BE2C (cell line): Measurements from ENCODE around the gene CDC5L.

Experiments
- DNase-seq: peaks from one replicate; pipeline ENCODE4 v3.0.0-alpha.2; 2020
- H3K27me3 ChIP-seq: fragments of 250-450 bp; sonication (Bioruptor Pico); 2 replicates; pipeline ENCODE4 v1.5.1; 2020; ENCODE audit warnings: mild to moderate bottlenecking
- H3K36me3 ChIP-seq: fragments of 250-450 bp; sonication (Bioruptor Pico); 2 replicates; pipeline ENCODE4 v1.5.1; 2020; ENCODE audit warnings: mild to moderate bottlenecking
- H3K4me1 ChIP-seq: fragments of 250-450 bp; sonication (Bioruptor Pico); 2 replicates; pipeline ENCODE4 v1.5.1; 2020
- H3K4me3 ChIP-seq: 2 replicates; pipeline ENCODE4 v1.5.1; 2011; ENCODE audit warnings: low read depth, low read length
- H3K9me3 ChIP-seq: fragments of 250-450 bp; sonication (Bioruptor Pico); 2 replicates; pipeline ENCODE4 v1.5.1; 2020
- TF ChIP-seq, protein P1 (sequence below): IDR thresholded peaks from 2 replicates; pipeline ENCODE4 v1.5.1; 2012; ENCODE audit warnings: mild to moderate bottlenecking, low read depth, low read length

CDC5L gene

DNA sequence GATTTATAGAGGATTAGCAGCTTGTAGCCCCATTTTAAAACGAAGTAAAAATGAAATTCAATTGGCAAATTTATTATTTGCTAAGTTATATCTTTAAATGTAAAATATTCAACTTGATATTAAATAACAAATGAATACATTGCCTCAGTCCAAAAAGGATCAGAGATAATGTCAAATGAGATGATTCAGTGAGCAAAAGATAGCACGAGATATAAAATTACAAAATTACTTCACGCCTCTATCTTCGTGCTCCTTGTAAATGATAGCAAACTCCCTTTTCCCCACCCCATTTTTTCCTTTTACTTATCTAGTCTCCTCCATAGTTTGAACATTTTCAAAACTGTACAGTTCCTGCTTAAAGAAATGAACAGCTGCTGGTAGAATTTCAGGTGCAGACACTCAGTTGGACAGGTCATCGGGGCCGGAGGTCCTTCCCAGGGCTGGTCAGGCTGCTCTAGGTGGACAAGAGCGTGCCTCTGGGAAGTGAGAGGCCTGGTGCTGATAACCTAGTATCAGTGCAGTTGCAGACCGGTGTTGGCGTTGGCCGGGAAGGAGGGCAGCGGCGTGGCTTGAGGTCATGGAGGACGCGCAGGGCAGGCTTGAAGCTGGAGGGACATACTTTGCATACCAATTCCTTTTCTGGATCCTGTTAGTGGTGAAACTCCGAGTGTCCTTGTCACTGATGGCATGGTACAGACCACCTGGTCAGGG is 83.9 kb downstream of the CDC5L start:
- H3K4me3 ChIP-seq = no peak overlapping the region
- TF ChIP-seq, protein P1, sequence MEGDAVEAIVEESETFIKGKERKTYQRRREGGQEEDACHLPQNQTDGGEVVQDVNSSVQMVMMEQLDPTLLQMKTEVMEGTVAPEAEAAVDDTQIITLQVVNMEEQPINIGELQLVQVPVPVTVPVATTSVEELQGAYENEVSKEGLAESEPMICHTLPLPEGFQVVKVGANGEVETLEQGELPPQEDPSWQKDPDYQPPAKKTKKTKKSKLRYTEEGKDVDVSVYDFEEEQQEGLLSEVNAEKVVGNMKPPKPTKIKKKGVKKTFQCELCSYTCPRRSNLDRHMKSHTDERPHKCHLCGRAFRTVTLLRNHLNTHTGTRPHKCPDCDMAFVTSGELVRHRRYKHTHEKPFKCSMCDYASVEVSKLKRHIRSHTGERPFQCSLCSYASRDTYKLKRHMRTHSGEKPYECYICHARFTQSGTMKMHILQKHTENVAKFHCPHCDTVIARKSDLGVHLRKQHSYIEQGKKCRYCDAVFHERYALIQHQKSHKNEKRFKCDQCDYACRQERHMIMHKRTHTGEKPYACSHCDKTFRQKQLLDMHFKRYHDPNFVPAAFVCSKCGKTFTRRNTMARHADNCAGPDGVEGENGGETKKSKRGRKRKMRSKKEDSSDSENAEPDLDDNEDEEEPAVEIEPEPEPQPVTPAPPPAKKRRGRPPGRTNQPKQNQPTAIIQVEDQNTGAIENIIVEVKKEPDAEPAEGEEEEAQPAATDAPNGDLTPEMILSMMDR = no peak
- H3K9me3 ChIP-seq = no peaks in the 10 kb centered on the region
- no peak for DNase-seq
- H3K4me1 ChIP-seq = no peaks in the 10 kb centered on the region
- no peaks in the 10 kb centered on the region; the same call in 1 of the 2 replicates for H3K27me3 ChIP-seq
- H3K36me3 ChIP-seq = no peaks in the 10 kb centered on the region

DNA sequence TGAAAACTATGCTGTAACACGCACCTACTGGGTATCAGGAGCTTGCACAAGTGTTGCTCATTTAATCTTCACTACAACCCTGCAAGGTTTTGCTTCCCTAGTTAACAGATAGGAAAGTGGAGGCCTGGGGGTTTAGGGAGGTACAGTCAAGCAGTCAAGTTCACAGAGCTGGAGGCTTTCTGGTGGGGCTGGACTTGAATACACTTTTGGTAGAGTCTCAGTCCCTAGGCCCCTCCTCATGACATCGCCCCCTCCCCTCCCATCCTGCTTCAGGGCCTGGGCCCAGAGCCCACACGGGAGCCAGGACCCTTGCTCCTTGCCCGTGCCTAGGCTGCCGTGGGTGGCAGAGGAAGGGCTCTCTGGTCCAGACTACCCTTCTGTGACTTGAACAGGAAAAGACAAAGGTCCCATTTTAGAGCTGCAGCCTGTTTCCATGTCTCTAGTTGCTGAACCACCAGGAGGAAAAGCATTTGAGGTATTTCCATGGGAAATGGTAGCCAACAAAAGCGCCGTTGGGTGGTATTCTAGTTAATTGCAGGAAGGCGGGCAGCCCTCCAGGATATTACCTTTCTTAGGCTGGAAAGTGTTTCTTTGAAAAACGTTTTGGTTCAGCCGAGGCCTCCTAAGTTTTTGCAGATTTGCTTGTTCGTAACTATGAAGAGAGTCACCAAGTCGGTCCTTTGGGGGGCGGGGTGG is 84.9 kb downstream of the CDC5L start:
- Histone ChIP-seq H3K4me1 (no peaks in the 10 kb centered on the region), H3K36me3 (no peaks in the 10 kb centered on the region), H3K9me3 (no peaks in the 10 kb centered on the region), H3K27me3 (no peaks in the 10 kb centered on the region; the same call in 1 of the 2 replicates), H3K4me3 (no peak overlapping the region)
- DNase-seq = no peak
- TF ChIP-seq, protein P1 = no peak

DNA sequence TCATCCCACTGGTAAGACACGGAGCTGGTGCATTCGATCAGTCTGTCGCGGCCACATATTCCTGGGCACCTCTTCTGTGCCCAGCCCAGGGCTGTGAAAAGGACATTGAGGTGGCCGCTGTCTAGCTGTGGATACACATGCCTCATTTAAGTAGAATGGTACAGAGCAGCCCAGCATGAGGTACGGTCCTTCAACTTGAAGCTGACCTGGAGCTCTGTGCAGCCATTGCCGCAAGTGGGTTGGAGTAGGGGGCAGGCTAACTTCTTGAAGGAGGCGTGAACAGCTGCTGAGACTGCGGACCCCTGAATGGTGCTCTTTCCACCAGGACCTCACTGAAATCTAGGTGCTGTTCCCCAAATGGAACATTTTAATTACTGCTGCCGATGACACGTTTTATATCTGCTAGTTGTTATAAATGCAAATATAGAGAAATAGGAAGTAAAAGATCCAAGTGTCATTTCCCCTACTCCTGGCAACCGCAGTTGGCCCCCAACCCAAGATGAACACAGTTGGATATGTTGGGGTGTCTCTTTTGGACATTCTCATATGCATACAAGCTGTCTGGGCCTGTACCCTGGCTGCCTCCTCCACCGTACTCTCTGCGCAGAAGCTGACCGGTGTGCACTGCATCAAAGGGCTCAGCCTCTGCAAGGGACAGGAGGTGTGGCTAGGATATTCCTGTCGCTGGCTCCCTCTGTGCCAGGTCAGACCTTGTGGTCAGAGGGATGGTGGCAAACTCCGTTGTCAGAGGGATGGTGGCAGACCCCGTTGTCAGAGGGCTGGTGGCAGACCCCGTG is 86.1 kb downstream of the CDC5L start:
- Histone ChIP-seq H3K4me1 (no peaks in the 10 kb centered on the region), H3K36me3 (no peaks in the 10 kb centered on the region), H3K27me3 (no peaks in the 10 kb centered on the region; the same call in 1 of the 2 replicates), H3K9me3 (no peaks in the 10 kb centered on the region), H3K4me3 (no peak overlapping the region)
- no peak for DNase-seq
- TF ChIP-seq, protein P1 = no peak

DNA sequence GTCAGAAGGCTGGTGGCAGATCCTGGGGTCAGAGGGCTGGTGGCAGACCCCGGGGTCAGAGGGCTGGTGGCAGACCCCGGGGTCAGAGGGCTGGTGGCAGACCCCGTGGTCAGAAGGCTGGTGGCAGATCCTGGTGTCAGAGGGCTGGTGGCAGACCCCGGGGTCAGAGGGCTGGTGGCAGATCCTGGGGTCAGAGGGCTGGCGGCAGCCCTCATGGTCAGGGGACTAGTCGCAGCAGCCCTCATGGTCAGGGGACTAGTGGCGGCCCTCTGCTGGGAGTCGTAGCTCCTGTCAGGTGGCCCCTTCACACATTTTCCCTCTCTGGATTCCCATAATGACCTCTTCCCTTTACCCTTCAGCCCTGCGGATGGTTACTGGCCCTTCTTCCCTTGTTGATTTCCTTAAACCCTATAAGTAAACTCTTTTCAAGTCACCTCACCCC is 86.7 kb downstream of the CDC5L start:
- Histone ChIP-seq H3K36me3 (no peaks in the 10 kb centered on the region), H3K27me3 (peaks cover 4% of the 10 kb centered on the region), H3K4me1 (no peaks in the 10 kb centered on the region), H3K9me3 (no peaks in the 10 kb centered on the region), H3K4me3 (no peak overlapping the region)
- TF ChIP-seq, protein P1 = no peak
- no peak for DNase-seq

DNA sequence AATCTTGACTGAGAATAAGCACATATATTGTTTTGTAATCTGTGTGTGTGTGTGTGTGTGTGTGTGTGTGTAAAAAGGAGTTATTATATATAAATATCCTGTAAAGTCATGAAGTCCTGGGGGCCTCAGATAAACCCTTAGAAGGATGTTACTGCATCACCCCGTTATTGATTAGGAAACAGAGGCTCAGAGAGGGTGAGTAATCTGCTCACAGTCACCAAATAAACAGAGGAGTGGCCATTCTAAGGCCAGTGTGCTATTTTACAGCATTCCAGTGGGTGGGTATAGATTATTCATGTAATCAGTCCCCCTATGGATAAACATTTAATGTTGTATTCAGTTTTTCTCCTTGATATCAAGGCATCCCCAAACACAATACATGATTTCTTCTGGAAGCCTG is 87.1 kb downstream of the CDC5L start:
- no peak for DNase-seq
- Histone ChIP-seq H3K4me1 (no peaks in the 10 kb centered on the region), H3K4me3 (no peak overlapping the region), H3K9me3 (no peaks in the 10 kb centered on the region), H3K27me3 (peaks cover 4% of the 10 kb centered on the region), H3K36me3 (no peaks in the 10 kb centered on the region)
- TF ChIP-seq, protein P1 = no peak
